HepG2 (cell line): ENCODE results near the gene LCE4A. TPM values are rescaled to one million over a fixed set of nuclear protein-coding genes. Genes with fewer than 3 reads are reported as not detected.

ENCODE experiments used
- ATAC-seq: fragments of 200-7000 bp; cut with Tn5 transposase; 3 replicates; pipeline ENCODE4 v1.9.1; 2020; ENCODE audit warnings: mild to moderate bottlenecking, moderate library complexity
- BruUV-seq: library from RNA; stranded (reverse); fragments of 400-500 nt; replicated peaks from 2 replicates; lab custom pipeline; 2021; lab: Mats Ljungman, UMichigan
- CTCF ChIA-PET: fragments of 300-600 bp; formaldehyde crosslinking; extraction: SDS; loops from one replicate; lab custom pipeline; 2021; ENCODE audit warnings: low total read pairs, inconsistent platforms, low intra/inter-chr PET ratio; lab: Yijun Ruan, JAX
- POLR2A ChIA-PET: fragments of 350-600 bp; sonication (Branson Sonifier 250); formaldehyde crosslinking; loops from one replicate; lab custom pipeline; 2020; ENCODE audit warnings: antibody characterized with exemption, inconsistent platforms; lab: Yijun Ruan, JAX
- DNase-seq: peaks from one replicate; pipeline ENCODE4 v3.0.0-alpha.2; 2015; ENCODE audit warnings: low spot score
- FAIRE-seq: peaks from 3 replicates; lab custom pipeline; 2011; peaks lifted over from hg19 to GRCh38; lab: Jason Lieb, UNC
- H2AFZ ChIP-seq: one replicate; pipeline ENCODE4 v1.6.1; 2011; ENCODE audit warnings: low read length, inconsistent platforms
- H3K27ac ChIP-seq: fragments of 300-600 bp; 3 replicates; pipeline ENCODE4 v1.8.0; 2011; ENCODE audit warnings: mixed run types, mild to moderate bottlenecking, mixed read lengths, low read length, inconsistent platforms; ENCODE audit not compliant: insufficient read depth; ENCODE audit errors: extremely low read length
- H3K27me3 ChIP-seq, 2 experiments: fragments of 200-600 bp in 1 of 2; 2 replicates in 1 of 2; 3 replicates in 1 of 2; pipeline versions ENCODE4 v1.6.0 to v1.8.0; 2011; ENCODE audit warnings: low read length in 2 of 2, mild to moderate bottlenecking in 2 of 2, moderate library complexity in 2 of 2, inconsistent platforms in 1 of 2; ENCODE audit not compliant: insufficient read depth in 2 of 2, control insufficient read depth in 1 of 2
- H3K36me3 ChIP-seq, 2 experiments: fragments of 200-600 bp in 1 of 2; replicated peaks in 1 of 2; 2 replicates in 1 of 2; 3 replicates in 1 of 2; pipeline versions ENCODE4 v1.5.1 to v1.8.0; 2011; ENCODE audit warnings: low read length in 2 of 2, inconsistent platforms in 1 of 2; ENCODE audit not compliant: insufficient read depth in 2 of 2, control insufficient read depth in 1 of 2
- H3K4me1 ChIP-seq: 2 replicates; pipeline ENCODE4 v1.5.1; 2012; ENCODE audit warnings: low read length, inconsistent platforms; ENCODE audit not compliant: insufficient read depth
- H3K4me2 ChIP-seq: 2 replicates; pipeline ENCODE4 v1.6.0; 2011; ENCODE audit warnings: low read depth, low read length, inconsistent platforms
- H3K4me3 ChIP-seq, 3 experiments: fragments of 200-600 bp in 1 of 3; sonication (generic), shearing (Covaris generic) in 1 of 3; replicated peaks in 1 of 3; 2 replicates each; pipeline ENCODE4 v1.5.1; 2011 to 2016; ENCODE audit warnings: low read length in 3 of 3, inconsistent platforms in 2 of 3, low read depth in 2 of 3, mild to moderate bottlenecking in 2 of 3, control low read depth in 1 of 3, mixed read lengths in 1 of 3; ENCODE audit not compliant: insufficient read depth in 1 of 3
- H3K79me2 ChIP-seq: one replicate; pipeline ENCODE4 v1.6.1; 2011; ENCODE audit warnings: low read length, inconsistent platforms; ENCODE audit not compliant: insufficient read depth
- H3K9ac ChIP-seq: 2 replicates; pipeline ENCODE4 v1.6.0; 2011; ENCODE audit warnings: mild to moderate bottlenecking, low read depth, low read length, inconsistent platforms; ENCODE audit not compliant: insufficient read depth
- H3K9me3 ChIP-seq: 2 replicates; pipeline ENCODE4 v1.5.1; 2012; ENCODE audit warnings: mild to moderate bottlenecking, low read length
- H4K20me1 ChIP-seq: 2 replicates; pipeline ENCODE4 v1.6.0; 2011; ENCODE audit warnings: inconsistent platforms, mild to moderate bottlenecking, low read length, moderate library complexity; ENCODE audit not compliant: insufficient read depth
- ATF7-NPFF ChIP-seq: sonication (generic); formaldehyde crosslinking; IDR thresholded peaks from 2 replicates; pipeline ENCODE4 v1.8.1; 2023; ENCODE audit warnings: mild to moderate bottlenecking, low read depth, missing genetic modification reagents, moderate library complexity
- BRD4 ChIP-seq: sonication (generic); formaldehyde crosslinking; IDR thresholded peaks from 2 replicates; pipeline ENCODE4 v1.4.0; 2020; ENCODE audit warnings: missing genetic modification reagents
- FIP1L1 ChIP-seq: fragments of 200-400 bp; formaldehyde crosslinking; IDR thresholded peaks from 2 replicates; pipeline ENCODE4 v1.6.1; 2018; ENCODE audit warnings: low read depth, mild to moderate bottlenecking, low read length, moderate library complexity, borderline replicate concordance; ENCODE audit not compliant: insufficient read depth
- GLI4 ChIP-seq: sonication (generic); formaldehyde crosslinking; IDR thresholded peaks from 2 replicates; pipeline ENCODE4 v1.5.1; 2020; ENCODE audit warnings: missing genetic modification reagents, mild to moderate bottlenecking, moderate library complexity, borderline replicate concordance
- HMG20B ChIP-seq: conservative IDR thresholded peaks from 2 replicates; pipeline ENCODE4 v1.6.1; 2016; ENCODE audit warnings: missing genetic modification reagents, missing compliant biosample characterization
- ISL2 ChIP-seq: sonication (generic); formaldehyde crosslinking; IDR thresholded peaks from 2 replicates; pipeline ENCODE4 v1.5.0; 2020; ENCODE audit warnings: missing genetic modification reagents
- MAFG ChIP-seq: sonication (generic); formaldehyde crosslinking; IDR thresholded peaks from 2 replicates; pipeline ENCODE4 v1.5.1; 2020; ENCODE audit warnings: mild to moderate bottlenecking, missing genetic modification reagents
- NFRKB ChIP-seq: fragments of 450-650 bp; IDR thresholded peaks from 2 replicates; pipeline ENCODE4 v1.6.1; 2017
- PATZ1 ChIP-seq: sonication (generic); formaldehyde crosslinking; IDR thresholded peaks from 2 replicates; pipeline ENCODE4 v1.4.0; 2020; ENCODE audit warnings: missing genetic modification reagents
- ZBTB26 ChIP-seq: IDR thresholded peaks from 2 replicates; pipeline ENCODE4 v1.6.1; 2016; ENCODE audit warnings: missing compliant biosample characterization, missing genetic modification reagents, borderline replicate concordance
- ZNF235 ChIP-seq: sonication (generic); formaldehyde crosslinking; IDR thresholded peaks from 2 replicates; pipeline ENCODE4 v1.8.1; 2023; ENCODE audit warnings: mild to moderate bottlenecking, missing genetic modification reagents, borderline replicate concordance
- ZNF530 ChIP-seq: sonication (generic); formaldehyde crosslinking; IDR thresholded peaks from 2 replicates; pipeline ENCODE4 v1.5.0; 2020; ENCODE audit warnings: low read depth, mild to moderate bottlenecking, missing genetic modification reagents
- in situ Hi-C: cut with HindIII; loops from 2 replicates; pipeline ENCODE4 v1.10.0; 2017; ENCODE audit warnings: low pct_unique_long_range_greater_than_20kb; ENCODE audit not compliant: extremely low pct_ligation_motif_present
- intact Hi-C: fragments of 100-400 bp; cut with micrococcal nuclease; formaldehyde crosslinking; loops from one replicate; pipeline ENCODE4 v1.10.0; 2022; ENCODE audit not compliant: unreplicated experiment
- polyA plus RNA-seq, 8 experiments: library from polyadenylated mRNA; depleted of rRNA in 3 of 8; stranded (reverse) in 7 of 8; unstranded in 1 of 8; fragments of >200 nt; fragmentation: Illumina TruSeq in 4 of 8; extraction: Trizol in 4 of 8; gene quantifications; 2 replicates each; pipeline versions ENCODE4 v1.2.1 to v1.2.3, GENCODE V29; 2011 to 2016; ENCODE audit warnings: low read depth in 4 of 8, missing spikeins in 1 of 8, mixed read lengths in 1 of 8; ENCODE audit not compliant: insufficient read depth in 1 of 8
- total RNA-seq, 5 experiments: library from RNA; depleted of rRNA; stranded (reverse); fragments of >200 nt; fragmentation: Illumina TruSeq; extraction: Trizol; gene quantifications; 2 replicates each; pipeline ENCODE4 v1.2.3, GENCODE V29; 2016; ENCODE audit warnings: low read depth in 1 of 5
- TF ChIP-seq, protein P1 (sequence below): sonication (generic); formaldehyde crosslinking; IDR thresholded peaks from 2 replicates; pipeline ENCODE4 v1.4.0; 2020; ENCODE audit warnings: missing genetic modification reagents, borderline replicate concordance

LCE4A gene
- total and polyA plus RNA-seq, 2 of the 13 experiments (the other 11 are each of a cell fraction or from before 2014, with no cell fraction given) = not detected

- H3K27ac ChIP-seq = no peak overlapping the region
- H3K27me3 ChIP-seq = no peaks in the 10 kb centered on the region
- no peak overlapping the region for H2AFZ ChIP-seq
- H3K9me3 ChIP-seq = no peaks in the 10 kb centered on the region
- peaks cover 24% of the 10 kb centered on the region for H3K4me1 ChIP-seq
- CTCF ChIA-PET = no interaction called here
- ATAC-seq = no peak
- intact Hi-C loops = no loop called here
- DNase-seq = peak; percentile 26
- POLR2A ChIA-PET = no interaction called here
- H3K4me2 ChIP-seq = no peak overlapping the region
- BruUV-seq = no TSS peak
- no peaks in the 10 kb centered on the region for H3K36me3 ChIP-seq
- no peak overlapping the region for H3K9ac ChIP-seq
- H4K20me1 ChIP-seq = no peaks in the 10 kb centered on the region
- in situ Hi-C loops = no loop called here
- H3K79me2 ChIP-seq = no peaks in the 10 kb centered on the region
- no peak for TF ChIP-seq PATZ1 (CRISPR knock-in tag)
- no peak for TF ChIP-seq ATF7-NPFF (CRISPR knock-in tag)
- TF ChIP-seq HMG20B (CRISPR knock-in tag) = no peak
- no peak for TF ChIP-seq ZNF530
- no peak for TF ChIP-seq BRD4
- TF ChIP-seq NFRKB = no peak
- TF ChIP-seq, protein P1, sequence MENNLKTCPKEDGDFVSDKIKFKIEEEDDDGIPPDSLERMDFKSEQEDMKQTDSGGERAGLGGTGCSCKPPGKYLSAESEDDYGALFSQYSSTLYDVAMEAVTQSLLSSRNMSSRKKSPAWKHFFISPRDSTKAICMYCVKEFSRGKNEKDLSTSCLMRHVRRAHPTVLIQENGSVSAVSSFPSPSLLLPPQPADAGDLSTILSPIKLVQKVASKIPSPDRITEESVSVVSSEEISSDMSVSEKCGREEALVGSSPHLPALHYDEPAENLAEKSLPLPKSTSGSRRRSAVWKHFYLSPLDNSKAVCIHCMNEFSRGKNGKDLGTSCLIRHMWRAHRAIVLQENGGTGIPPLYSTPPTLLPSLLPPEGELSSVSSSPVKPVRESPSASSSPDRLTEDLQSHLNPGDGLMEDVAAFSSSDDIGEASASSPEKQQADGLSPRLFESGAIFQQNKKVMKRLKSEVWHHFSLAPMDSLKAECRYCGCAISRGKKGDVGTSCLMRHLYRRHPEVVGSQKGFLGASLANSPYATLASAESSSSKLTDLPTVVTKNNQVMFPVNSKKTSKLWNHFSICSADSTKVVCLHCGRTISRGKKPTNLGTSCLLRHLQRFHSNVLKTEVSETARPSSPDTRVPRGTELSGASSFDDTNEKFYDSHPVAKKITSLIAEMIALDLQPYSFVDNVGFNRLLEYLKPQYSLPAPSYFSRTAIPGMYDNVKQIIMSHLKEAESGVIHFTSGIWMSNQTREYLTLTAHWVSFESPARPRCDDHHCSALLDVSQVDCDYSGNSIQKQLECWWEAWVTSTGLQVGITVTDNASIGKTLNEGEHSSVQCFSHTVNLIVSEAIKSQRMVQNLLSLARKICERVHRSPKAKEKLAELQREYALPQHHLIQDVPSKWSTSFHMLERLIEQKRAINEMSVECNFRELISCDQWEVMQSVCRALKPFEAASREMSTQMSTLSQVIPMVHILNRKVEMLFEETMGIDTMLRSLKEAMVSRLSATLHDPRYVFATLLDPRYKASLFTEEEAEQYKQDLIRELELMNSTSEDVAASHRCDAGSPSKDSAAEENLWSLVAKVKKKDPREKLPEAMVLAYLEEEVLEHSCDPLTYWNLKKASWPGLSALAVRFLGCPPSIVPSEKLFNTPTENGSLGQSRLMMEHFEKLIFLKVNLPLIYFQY = no peak
- no peak for TF ChIP-seq MAFG (CRISPR knock-in tag)
- no peak for TF ChIP-seq ISL2 (CRISPR knock-in tag)
- no peak for TF ChIP-seq GLI4 (CRISPR knock-in tag)
- no peak for TF ChIP-seq ZNF235
- TF ChIP-seq FIP1L1 = no peak
- no peak for TF ChIP-seq ZBTB26 (CRISPR knock-in tag)
- TF ChIP-seq, all 625 proteins: peak for 0
- FAIRE-seq = no peak
- no peak overlapping the region for H3K4me3 ChIP-seq
These were observed 33.7 kb downstream of the LCE4A start for GRCh38 chr1:152741656-152742055.
